GM21619 (cell line): Measurements from ENCODE around the gene EYA2.

ENCODE experiments used
- ATAC-seq: cut with Tn5 transposase; IDR thresholded peaks from one replicate; pipeline ENCODE4 v1.9.1; 2021; ENCODE audit not compliant: unreplicated experiment

EYA2 gene

DNA sequence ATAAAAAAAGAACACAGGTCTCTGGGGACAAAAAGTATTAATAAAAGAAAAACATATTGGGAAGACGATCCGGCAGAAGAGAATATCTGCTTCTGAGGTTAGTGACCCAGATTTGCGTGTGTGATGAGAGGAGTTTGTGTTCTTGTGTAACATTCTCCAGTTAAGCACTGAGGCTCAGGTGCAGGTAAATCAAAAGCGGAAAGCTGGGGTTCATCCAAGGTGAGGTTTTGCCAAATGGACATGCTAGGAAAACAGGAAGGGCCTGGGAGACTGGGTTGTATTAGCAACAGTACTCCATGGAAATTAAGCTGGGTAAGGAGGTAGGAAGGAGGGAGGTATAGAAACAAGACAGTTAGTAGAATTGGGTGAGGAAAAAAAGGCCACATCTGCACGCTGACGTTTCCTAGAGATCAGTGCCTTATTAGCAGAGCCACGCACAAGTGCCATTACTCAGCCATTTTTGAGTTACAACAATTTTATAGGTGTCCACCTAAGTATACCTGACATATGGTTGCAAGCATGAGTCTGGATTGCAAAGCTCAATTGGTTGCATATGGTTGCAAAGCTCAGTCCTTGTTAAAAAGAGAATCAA is 322.3 kb downstream of the EYA2 start:
- no peak for ATAC-seq

DNA sequence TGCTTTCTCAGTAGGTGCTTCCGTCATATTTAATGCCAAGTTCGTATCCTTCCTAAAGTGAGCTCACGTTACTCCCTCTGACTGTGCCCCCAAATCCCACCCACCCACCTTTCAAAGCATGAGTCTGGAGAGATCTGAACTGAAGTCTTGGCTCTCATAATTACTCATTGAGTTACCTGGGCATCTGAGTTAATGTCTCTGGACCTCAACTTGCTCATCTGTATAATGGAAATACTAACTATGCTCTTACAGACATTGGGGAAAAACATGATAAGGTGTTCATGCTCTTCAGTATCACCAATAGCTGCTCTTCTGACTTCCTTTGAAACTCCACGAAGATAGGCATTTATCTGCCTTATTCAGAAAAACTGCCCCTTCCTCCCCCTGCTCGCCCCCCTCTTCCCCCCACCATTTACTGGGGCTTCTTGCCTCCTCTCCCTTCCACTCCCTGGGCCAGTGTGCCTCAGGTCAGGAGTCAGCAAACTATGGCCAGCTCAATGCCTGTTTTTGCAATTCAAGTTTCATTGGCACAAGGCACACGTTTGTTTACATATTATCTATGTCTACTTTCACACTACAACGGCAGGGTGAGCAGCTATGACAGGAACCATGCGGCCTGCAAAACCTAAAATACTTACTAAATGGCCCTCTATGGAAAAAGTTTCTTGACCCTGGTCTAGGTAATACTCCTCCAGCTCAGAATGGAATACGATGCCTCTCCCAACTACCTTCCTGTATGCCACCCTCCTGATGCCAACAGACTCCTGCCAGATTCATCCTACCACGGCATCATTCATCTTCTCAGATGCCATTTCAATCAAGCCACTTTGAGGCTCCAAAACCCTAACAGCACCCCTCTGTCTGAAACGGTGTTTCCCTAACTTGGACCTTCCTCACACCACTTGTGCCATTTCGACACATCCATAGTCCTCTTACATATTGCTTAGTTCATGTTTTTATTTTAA is 323.1 kb downstream of the EYA2 start:
- no peak for ATAC-seq

DNA sequence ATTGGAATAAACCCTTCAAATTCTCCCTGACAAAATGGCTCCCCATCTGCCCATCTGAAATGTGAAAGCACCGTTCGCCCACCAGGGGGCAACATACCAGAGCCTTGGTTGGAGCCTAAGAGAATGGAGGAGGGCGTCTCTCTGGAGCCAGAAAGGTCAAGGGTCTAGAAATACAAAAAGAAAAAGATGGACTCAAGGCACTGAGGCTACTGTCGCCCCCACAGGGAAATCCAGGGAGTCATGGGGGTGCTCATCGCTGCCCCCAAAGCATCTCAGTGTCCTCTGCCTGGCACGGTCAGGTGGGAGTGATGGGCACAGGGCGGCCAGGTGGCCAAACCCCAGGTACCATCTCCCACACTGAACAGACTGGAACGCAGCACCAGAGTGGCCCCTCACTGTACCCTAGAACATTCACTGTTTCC is 325.5 kb downstream of the EYA2 start:
- ATAC-seq, result no peak

DNA sequence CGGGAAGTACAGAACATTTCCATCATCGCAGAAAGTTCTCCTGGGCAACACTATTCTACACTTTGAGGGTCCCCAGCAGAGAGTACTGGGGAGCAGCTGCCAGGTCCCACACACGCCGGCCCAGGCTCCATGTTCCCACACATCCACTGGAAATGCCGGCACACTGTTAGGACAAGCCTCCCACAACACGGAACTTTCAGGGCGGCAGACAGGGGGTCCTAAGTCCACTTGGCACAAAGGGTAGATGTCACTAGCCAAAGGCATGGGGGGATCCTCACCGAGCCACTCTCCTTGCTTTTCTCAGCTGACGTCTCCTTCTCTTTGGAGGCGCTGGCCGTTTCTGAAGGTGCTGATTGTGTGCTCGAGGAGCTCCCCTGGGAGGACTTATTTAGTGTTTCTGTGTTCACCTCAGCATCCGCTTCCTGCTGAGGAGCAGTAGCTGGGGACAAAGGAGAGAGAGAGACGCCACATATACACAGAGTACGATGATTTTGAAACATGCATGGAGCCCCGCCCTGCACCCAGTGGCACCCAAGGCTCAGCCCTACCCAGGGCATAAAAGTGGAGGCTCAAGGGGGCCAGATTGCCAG is 326.5 kb downstream of the EYA2 start:
- ATAC-seq, result no peak

DNA sequence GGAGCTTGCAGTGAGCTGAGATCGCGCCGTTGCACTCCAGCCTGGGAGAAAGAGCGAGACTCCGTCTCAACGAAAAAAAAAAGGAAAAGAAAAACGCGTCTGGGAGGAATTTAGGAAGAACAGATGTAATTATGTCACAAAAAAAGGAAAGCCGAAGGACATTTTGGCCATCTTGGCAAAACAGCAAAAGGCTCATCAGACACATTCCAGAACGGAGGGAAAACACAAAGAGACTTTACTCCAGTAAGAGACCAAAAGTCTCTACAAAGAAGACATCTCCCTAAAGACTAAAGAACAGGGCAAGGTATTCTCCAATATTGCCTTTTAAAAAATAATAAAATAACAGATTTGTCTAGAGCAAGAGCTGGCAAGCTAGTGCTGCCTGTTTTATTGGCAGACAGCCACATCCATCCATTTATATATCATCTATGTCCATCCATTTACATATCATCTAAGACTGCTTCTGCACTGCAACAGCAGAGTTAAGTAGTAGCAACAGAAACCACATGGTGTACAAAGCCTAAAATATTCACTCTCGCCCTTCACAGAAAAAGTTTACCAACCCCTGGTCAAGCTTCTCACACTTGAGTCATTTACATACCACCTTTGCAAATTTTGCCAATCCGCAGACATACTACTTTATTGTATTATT is 328.0 kb downstream of the EYA2 start:
- no peak for ATAC-seq

DNA sequence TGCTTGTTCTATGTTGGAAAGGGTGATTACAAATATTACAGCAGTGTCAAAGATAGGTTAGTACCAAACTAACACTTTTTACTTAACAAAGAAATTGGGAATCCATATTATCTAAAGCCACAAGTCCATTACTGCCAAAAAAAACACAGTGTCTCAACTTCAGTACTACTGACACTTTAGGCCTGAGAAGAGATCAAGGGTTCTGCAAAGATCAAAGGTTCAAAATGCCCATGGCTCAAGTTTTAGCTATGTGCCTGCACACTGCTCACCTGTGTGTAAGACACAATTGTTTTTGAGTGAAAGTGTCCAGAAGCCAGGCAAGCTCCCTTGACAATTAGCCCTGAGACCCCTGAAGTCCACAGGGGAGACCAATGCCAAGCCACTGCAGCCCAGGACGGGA is 329.3 kb downstream of the EYA2 start:
- no peak for ATAC-seq

DNA sequence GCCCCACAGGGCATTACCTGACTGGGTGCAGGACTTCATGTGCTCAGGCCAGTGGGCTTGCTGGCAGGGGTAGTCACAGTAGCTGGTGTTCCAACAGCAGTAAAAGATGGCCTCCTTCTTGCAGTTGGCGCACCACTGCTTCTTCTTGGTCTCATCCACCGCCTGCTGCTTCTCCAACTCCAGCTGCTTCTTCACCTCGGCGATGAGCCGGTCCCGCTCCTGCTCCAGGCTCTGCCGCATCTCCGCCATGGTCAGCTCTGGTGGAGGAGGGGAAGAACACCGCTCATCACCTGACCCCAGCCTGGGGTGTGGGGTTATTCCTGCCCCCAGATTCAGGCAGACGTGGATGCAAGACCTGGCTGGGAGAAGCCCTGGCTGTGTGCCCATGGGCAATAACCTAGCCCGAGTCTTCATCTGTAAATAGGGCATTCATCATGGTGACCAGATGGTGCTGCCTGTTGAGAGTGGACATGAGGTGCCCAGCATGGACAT is 329.7 kb downstream of the EYA2 start:
- no peak for ATAC-seq

DNA sequence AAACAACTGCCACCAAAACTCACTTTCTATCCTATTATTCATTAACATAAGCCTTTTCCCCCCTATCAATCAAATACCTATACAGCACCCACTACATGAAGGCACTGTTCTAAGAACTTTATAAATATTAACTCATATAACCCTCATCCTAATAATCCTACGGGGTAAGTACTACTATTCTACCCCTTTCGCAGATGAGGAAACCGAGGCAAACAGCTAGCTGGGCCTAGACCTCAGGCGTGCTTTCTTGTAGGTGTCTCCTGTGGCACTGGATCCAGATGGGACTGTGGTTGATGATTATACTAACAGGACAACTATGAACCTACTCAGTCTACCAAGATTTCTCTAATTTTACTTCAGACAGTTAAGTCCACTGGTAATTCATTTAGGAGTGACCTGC is 330.2 kb downstream of the EYA2 start:
- no peak for ATAC-seq

DNA sequence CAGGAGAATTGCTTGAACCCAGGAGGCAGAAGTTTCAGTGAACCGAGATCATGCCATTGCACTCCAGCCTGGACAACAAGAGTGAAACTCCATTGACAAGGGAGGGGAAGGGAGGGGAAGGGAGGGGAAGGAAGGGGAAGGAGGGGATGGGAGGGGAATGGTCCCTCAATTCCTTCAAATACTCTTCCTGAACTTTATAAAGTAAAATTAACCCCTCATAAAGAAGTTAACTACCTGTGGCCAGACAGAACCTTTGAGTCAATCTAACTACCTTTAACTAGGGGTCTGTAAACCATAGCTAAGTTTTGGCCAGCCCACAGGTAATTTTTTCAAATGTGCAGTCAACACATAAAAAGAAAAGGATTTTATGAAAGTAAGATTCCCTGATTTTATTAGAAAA is 330.8 kb downstream of the EYA2 start:
- no peak for ATAC-seq

DNA sequence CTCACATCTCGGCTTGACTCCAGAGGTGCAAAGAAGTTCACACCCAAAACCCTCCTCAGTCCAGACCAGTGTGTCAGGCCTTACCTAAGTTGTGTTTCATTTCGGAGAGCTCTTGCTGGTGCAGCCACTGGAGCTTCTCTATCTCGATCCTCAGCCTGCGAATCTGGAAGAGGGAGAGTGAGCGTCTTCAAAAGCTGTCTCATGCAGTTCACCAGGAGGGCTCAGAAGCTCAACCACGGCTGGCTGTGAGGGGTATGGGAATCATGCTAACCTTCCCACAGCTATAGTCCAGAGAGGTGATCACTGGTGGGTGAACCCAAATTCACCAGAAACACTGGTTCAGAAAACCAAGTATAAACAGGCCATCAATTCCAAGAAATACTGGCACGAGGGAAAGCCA is 332.5 kb downstream of the EYA2 start:
- ATAC-seq, result no peak

DNA sequence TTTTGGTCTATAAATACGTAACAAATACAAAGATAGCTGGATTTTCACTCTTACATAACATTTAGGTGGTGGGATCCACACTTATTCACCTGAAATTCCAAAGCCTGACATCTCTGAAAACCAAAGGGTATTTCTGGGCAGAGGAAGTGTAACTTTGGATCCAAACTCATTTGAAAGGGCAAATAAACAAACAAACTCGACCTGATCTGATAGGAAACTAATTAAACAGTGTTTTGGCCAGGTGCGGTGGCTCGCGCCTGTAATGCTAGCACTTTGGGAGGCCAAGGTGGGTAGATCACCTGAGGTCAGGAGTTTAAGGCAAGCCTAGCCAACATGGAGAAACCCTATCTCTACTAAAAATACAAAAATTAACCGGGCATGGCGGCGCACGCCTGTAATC is 332.9 kb downstream of the EYA2 start:
- ATAC-seq, result no peak

DNA sequence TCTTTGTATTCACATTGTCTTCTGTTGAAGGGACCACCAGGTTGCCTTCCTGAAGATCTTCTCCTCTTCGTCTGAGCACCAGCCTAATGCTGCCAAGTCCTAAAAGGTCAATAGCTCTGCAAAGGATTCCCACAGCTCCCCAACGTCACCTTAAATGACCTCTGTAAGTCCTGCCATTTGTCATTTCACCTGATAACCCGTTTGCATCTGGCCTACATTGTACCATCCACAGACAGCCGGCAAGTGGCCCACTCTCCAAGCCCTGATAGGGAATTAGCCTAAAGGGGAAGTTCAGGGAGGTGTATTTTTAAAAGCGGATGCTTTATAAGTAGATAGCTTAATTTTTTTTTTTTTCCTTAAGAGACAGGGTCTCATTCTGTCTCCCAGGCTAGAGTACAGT is 334.0 kb downstream of the EYA2 start:
- no peak for ATAC-seq

DNA sequence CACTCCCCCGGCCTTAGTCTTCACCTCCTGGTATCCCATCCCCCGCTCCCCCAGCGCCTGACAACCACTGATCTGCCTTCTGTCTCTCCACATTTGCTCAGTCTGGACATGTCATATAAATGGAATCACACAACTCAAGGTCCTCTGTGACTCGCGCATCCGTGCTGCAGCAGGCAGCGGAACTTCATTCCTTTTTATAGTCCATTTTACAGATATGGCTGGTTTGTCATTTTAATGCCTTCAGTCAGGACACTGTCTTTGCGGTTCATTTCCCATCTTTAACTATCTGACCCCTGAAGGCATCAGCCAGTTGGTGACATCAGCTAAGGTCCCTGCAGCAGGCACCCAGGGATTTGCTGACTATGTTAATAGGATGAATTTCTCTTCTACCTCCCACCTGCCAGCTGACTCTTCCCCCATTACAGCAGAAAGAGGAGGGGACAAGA is 336.2 kb downstream of the EYA2 start:
- ATAC-seq, result no peak

DNA sequence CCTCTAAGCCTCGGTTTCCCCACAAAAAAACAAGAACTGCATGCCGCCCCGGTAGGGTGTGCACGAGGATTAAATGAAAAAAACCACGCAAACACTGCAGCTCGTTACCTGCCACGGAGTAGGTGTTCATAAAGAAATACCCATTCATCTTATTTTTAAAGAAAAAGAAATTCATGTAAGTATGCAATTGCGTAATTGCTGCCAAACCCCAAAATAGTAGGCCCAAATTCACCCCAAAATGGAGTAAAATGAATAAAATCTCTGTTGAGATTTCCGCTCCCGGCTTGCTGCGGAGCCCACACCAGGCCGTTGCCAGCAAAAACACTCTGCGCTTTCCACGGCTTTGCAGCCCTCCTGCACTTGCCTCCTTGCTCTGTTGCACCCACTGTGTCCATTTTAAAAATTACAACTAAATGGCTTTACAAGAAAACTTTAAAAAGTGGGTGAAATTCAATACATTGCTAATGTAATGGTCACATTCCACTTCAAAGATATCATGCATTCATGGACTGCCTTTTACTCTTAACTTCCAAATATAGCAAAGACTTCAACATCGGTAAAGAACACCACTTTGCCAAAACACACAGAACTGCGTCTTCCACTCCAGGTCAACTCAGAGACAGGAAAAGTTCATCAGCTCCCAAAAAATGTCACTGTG is 336.9 kb downstream of the EYA2 start:
- ATAC-seq, result no peak

DNA sequence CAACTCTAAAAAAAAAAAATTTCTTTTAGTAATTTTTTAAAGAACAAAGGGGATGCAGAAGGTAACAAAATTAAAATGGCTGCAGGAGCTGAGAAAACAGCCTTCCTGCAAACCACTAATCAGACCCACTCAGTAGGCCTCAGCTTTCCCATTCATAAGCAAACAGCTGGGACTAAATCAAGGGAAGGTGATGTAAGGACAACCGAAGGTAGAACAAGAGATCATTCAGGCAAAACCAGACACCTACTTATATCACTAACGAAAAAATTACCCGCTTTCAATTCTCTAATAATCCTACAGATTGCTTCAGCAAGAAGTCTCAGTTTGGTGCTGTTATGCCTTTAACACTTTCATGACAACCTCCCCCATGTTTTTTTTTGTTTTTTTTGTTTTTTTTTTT is 337.9 kb downstream of the EYA2 start:
- no peak for ATAC-seq

DNA sequence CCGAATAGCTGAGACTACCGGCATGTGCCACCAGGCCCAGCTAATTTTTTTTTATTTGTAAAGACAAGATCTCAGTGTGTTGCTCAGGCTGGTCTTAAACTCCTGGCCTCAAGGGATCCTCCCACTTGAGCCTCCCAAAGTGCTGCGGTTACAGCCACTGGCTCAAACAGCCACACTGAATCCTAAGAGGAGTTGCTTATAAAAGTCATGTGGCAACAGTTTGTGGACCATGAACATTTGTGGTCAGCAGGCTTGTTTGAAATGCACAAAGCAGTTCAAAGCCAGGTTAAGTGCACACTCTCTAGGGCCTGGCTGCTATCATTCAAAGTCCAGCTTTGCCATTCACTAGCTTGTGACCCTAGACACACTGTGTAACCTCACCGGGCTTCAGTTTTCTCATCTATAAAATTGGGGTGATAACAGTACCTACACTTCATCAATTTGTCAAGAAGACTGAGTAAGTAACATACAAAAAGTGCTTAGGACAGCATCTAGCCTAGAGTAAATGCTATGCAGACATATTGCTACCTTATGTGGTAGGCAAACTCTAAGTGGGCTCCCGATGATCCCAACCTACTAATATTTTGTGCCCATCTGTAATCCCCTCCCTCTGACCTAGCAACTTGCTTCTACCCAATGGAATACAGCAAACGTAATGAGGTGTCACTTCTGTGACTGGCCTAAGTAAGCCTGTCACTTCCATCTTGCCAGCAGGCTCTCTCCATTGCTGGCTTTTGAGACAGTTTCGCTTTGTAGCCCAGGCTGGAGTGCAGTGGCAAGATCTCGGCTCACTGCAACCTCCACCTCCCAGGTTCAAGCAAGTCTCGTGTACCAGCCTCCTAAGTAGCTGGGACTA is 338.9 kb downstream of the EYA2 start:
- no peak for ATAC-seq

DNA sequence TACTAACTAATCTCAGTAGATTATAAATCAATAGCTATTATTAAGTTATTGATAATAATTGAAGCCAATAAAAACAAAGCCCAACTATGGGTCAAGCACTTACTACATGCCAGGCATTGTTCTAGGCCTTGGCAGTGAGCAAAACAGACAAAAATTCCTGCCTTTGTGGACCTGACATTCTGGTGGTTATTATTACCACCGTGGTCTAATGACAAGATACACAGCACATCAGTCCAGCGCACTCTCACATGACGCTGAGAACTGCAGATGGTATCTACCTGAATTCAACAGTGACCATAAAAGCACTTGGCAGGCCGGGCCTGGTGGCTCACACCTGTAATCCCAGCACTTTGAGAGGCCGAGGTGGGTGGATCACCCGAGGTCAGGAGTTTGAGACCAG is 340.5 kb downstream of the EYA2 start:
- ATAC-seq, result no peak

DNA sequence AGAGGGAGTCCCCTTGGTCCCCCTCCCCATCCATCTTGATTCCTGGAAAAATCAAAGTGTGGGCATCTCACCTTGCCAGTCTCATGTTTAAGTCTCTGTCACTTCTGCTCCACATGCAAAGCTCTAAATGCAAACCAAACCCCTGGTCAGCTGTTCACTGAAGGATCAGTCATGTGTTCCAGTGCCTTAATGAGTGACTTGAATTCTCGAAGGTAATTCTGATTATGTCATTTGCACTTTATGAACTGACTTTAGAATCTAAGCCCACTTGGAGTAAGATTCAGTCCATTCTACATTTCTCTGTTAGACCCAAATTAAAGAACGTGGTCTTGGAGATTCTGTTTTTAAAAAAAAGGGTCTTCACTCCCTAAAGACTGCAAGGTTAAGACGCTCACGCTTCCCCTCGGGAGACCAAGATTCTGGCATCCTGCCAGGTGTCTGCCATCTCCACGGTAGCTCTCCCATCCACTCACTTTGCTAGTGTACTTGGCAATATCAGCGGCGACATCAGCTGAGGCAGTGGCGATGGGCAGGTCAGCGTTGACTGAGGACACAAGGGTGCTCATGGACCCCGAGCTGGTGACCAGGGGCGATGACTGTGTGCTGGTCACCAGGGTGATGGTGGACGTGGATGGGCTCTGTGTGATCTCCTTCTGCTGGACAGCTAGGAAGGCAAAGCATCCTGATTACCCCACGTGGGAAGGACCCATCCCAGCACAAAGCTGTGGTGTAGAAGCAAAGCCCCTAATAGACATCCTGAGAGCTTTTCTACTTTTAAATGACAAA is 341.4 kb downstream of the EYA2 start:
- ATAC-seq, result no peak

DNA sequence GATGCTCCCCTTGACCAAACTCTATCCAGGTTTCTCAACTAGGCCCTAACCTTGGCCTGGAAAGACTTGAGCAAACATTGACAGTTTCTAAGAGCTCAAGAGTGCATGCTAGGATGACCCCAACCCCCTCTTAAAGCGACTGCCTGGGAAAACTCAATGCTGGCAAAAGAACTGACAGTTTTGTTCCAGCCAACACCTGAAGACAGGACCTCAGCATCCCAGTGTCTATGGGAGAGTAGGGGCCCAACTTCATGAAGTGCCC is 341.9 kb downstream of the EYA2 start:
- no peak for ATAC-seq
